ENCODE measurements around the gene HBG2.

Gene HBG2

DNA sequence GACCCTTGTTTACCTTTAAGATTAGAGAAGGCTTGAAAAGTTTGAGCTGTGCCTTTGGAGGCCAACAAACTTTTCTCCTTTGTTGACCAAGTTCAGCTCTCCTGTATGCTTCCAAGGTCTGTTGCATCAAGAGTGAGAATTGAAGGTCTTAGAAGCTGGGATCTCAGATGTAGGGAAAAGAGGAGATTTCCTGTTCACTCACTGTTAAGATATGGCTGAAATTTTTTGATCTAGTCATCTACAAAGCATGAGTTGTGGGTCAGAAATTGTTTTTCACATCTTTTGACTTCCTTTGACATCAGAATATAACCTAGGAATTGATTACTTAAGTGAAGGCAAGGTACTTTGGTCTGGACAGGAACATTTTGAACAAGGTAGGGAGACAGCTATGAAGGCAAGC lies 35.1 kb upstream of the HBG2 start:
- no peak overlapping the region for H3K4me3 ChIP-seq (ENCODE audit: low read depth in 1 of 2, low read length in 2 of 2)
- no peak overlapping the region for H3K27ac ChIP-seq (ENCODE audit: low read length)
- H3K4me1 ChIP-seq (ENCODE audit: control insufficient read depth in 1 of 2, insufficient read depth in 2 of 2, low read length in 2 of 2): no peaks in the 10 kb centered on the region
- no peaks in the 10 kb centered on the region for H3K27me3 ChIP-seq (ENCODE audit: low read depth, low read length)
- H3K9me3 ChIP-seq (ENCODE audit: control insufficient read depth in 1 of 2, low read length in 2 of 2): no peaks in the 10 kb centered on the region
- no peaks in the 10 kb centered on the region for H3K36me3 ChIP-seq (ENCODE audit: control insufficient read depth in 1 of 2, insufficient read depth in 2 of 2, low read length in 2 of 2)

- Histone ChIP-seq H3K4me3 (ENCODE audit: low read depth in 1 of 2, low read length in 2 of 2) (no peak overlapping the region), H3K27ac (ENCODE audit: low read length) (no peak overlapping the region), H3K36me3 (ENCODE audit: control insufficient read depth in 1 of 2, insufficient read depth in 2 of 2, low read length in 2 of 2) (no peaks in the 10 kb centered on the region), H3K4me1 (ENCODE audit: control insufficient read depth in 1 of 2, insufficient read depth in 2 of 2, low read length in 2 of 2) (no peaks in the 10 kb centered on the region), H3K9me3 (ENCODE audit: control insufficient read depth in 1 of 2, low read length in 2 of 2) (no peaks in the 10 kb centered on the region), H3K27me3 (ENCODE audit: low read depth, low read length) (no peaks in the 10 kb centered on the region)
These were observed 34.4 kb upstream of the HBG2 start for GRCh38 chr11:5288906-5289550.

- Histone ChIP-seq H3K36me3 (ENCODE audit: control insufficient read depth in 1 of 2, insufficient read depth in 2 of 2, low read length in 2 of 2) (no peaks in the 10 kb centered on the region), H3K27me3 (ENCODE audit: low read depth, low read length) (no peaks in the 10 kb centered on the region), H3K27ac (ENCODE audit: low read length) (no peak overlapping the region), H3K9me3 (ENCODE audit: control insufficient read depth in 1 of 2, low read length in 2 of 2) (no peaks in the 10 kb centered on the region), H3K4me3 (ENCODE audit: low read depth in 1 of 2, low read length in 2 of 2) (no peak overlapping the region), H3K4me1 (ENCODE audit: control insufficient read depth in 1 of 2, insufficient read depth in 2 of 2, low read length in 2 of 2) (no peaks in the 10 kb centered on the region)
These were observed 33.7 kb upstream of the HBG2 start for GRCh38 chr11:5288108-5288905.

DNA sequence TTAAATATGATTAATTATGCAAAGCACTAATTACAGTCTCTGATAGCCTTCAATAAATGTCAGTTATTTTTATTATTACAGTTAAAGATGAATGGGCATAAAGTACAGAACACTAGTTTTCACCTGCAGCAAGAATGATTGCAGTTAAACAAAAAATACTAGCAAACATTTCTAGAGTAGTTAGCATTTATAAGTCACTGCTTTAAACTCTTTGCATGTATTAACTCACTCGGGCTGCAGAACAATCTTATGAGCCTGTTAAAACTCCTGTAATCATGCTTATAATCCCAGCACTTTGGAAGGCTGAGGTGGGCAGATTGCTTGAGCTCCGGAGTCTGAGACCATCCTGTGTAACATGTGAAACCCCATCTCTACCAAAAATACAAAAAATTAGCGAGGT lies 32.3 kb upstream of the HBG2 start:
- Histone ChIP-seq H3K27ac (ENCODE audit: low read length) (no peak overlapping the region), H3K36me3 (ENCODE audit: control insufficient read depth in 1 of 2, insufficient read depth in 2 of 2, low read length in 2 of 2) (no peaks in the 10 kb centered on the region), H3K9me3 (ENCODE audit: control insufficient read depth in 1 of 2, low read length in 2 of 2) (no peaks in the 10 kb centered on the region), H3K4me3 (ENCODE audit: low read depth in 1 of 2, low read length in 2 of 2) (no peak overlapping the region), H3K27me3 (ENCODE audit: low read depth, low read length) (no peaks in the 10 kb centered on the region), H3K4me1 (ENCODE audit: control insufficient read depth in 1 of 2, insufficient read depth in 2 of 2, low read length in 2 of 2) (no peaks in the 10 kb centered on the region)

DNA sequence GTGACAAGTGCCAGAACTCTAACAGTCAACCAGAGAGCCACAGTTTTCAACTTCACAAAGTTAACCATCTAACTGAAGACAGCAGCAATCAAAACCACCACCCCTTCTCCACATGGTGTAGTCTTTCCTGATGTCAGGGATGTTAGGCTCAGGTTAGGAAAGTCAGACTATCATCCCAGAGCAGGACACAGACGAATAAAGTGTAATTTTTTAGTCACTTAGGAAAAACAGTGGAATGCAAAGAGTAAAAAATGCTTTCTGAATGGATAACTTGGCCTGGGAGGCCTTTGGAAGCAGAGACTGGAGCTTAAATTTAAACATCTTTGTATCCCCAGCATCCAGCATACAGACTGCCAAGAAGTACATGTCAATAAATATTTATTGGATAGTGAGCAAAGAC lies 31.8 kb upstream of the HBG2 start:
- H3K4me1 ChIP-seq (ENCODE audit: control insufficient read depth in 1 of 2, insufficient read depth in 2 of 2, low read length in 2 of 2): no peaks in the 10 kb centered on the region
- H3K27ac ChIP-seq (ENCODE audit: low read length): no peak overlapping the region
- no peaks in the 10 kb centered on the region for H3K9me3 ChIP-seq (ENCODE audit: control insufficient read depth in 1 of 2, low read length in 2 of 2)
- no peaks in the 10 kb centered on the region for H3K36me3 ChIP-seq (ENCODE audit: control insufficient read depth in 1 of 2, insufficient read depth in 2 of 2, low read length in 2 of 2)
- no peaks in the 10 kb centered on the region for H3K27me3 ChIP-seq (ENCODE audit: low read depth, low read length)
- no peak overlapping the region for H3K4me3 ChIP-seq (ENCODE audit: low read depth in 1 of 2, low read length in 2 of 2)

- no peaks in the 10 kb centered on the region for H3K4me1 ChIP-seq (ENCODE audit: control insufficient read depth in 1 of 2, insufficient read depth in 2 of 2, low read length in 2 of 2)
- H3K27me3 ChIP-seq (ENCODE audit: low read depth, low read length): no peaks in the 10 kb centered on the region
- no peaks in the 10 kb centered on the region for H3K36me3 ChIP-seq (ENCODE audit: control insufficient read depth in 1 of 2, insufficient read depth in 2 of 2, low read length in 2 of 2)
- H3K4me3 ChIP-seq (ENCODE audit: low read depth in 1 of 2, low read length in 2 of 2): no peak overlapping the region
- no peaks in the 10 kb centered on the region for H3K9me3 ChIP-seq (ENCODE audit: control insufficient read depth in 1 of 2, low read length in 2 of 2)
- no peak overlapping the region for H3K27ac ChIP-seq (ENCODE audit: low read length)
These were observed 31.2 kb upstream of the HBG2 start for GRCh38 chr11:5285703-5286340.

GRCh38 chr11:5284637-5285036 lies 30.1 kb upstream of the HBG2 start:
- Histone ChIP-seq H3K9me3 (ENCODE audit: control insufficient read depth in 1 of 2, low read length in 2 of 2) (no peaks in the 10 kb centered on the region), H3K27ac (ENCODE audit: low read length) (no peak overlapping the region), H3K4me1 (ENCODE audit: control insufficient read depth in 1 of 2, insufficient read depth in 2 of 2, low read length in 2 of 2) (no peaks in the 10 kb centered on the region), H3K4me3 (ENCODE audit: low read depth in 1 of 2, low read length in 2 of 2) (no peak overlapping the region), H3K36me3 (ENCODE audit: control insufficient read depth in 1 of 2, insufficient read depth in 2 of 2, low read length in 2 of 2) (no peaks in the 10 kb centered on the region), H3K27me3 (ENCODE audit: low read depth, low read length) (no peaks in the 10 kb centered on the region)

- Histone ChIP-seq H3K36me3 (ENCODE audit: control insufficient read depth in 1 of 2, insufficient read depth in 2 of 2, low read length in 2 of 2) (no peaks in the 10 kb centered on the region), H3K4me1 (ENCODE audit: control insufficient read depth in 1 of 2, insufficient read depth in 2 of 2, low read length in 2 of 2) (no peaks in the 10 kb centered on the region), H3K9me3 (ENCODE audit: control insufficient read depth in 1 of 2, low read length in 2 of 2) (no peaks in the 10 kb centered on the region)
These were observed 29.3 kb upstream of the HBG2 start for GRCh38 chr11:5283882-5284281.

DNA sequence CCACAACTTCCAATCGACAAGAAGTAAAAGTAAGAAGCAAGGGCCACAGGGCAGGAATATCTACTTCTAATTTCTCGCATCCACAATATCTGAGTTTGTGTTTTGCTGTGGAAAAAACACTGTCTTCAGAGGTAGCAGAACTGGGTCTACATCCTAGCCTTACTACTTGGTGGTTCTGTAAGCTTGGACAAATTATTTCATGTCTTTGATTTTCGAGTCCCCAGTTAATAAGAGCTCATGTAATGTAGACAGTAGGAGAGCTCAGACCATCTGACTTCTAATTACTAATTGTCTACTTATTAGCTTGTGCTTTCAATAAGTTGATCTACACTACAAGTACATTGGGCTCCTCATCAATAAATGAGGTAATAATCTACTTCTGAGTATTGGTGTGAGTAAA lies 28.5 kb upstream of the HBG2 start:
- no peaks in the 10 kb centered on the region for H3K27me3 ChIP-seq (ENCODE audit: low read depth, low read length)
- no peak overlapping the region for H3K27ac ChIP-seq (ENCODE audit: low read length)
- H3K9me3 ChIP-seq (ENCODE audit: control insufficient read depth in 1 of 2, low read length in 2 of 2): no peaks in the 10 kb centered on the region
- H3K4me1 ChIP-seq (ENCODE audit: control insufficient read depth in 1 of 2, insufficient read depth in 2 of 2, low read length in 2 of 2): no peaks in the 10 kb centered on the region
- no peak overlapping the region for H3K4me3 ChIP-seq (ENCODE audit: low read depth in 1 of 2, low read length in 2 of 2)
- H3K36me3 ChIP-seq (ENCODE audit: control insufficient read depth in 1 of 2, insufficient read depth in 2 of 2, low read length in 2 of 2): no peaks in the 10 kb centered on the region

More at GRCh38 chr11:5283882-5284281, 29.3 kb upstream of the HBG2 start:
- no peak overlapping the region for H3K4me3 ChIP-seq (ENCODE audit: low read depth in 1 of 2, low read length in 2 of 2)
- H3K27ac ChIP-seq (ENCODE audit: low read length): no peak overlapping the region
- H3K27me3 ChIP-seq (ENCODE audit: low read depth, low read length): no peaks in the 10 kb centered on the region

DNA sequence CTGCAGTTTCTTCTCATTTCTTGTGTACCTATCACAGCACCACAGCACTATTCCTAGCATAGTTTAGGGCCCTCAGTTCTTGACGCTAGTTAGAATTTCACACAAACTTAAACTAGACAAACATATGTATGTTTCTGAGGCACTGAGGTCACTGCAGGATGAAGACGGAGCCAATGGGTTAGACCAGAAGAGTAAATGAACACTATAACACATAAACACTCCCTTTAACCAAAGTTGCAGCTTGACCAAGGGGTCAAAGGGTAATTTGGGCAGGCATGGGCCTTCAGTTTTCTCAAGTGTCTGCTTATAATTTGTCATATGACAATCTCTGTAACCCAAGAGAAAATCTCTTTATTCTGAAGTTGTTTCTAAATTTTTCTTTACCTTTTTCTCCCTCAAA lies 28.0 kb upstream of the HBG2 start:
- no peaks in the 10 kb centered on the region for H3K4me1 ChIP-seq (ENCODE audit: control insufficient read depth in 1 of 2, insufficient read depth in 2 of 2, low read length in 2 of 2)
- no peaks in the 10 kb centered on the region for H3K27me3 ChIP-seq (ENCODE audit: low read depth, low read length)
- H3K4me3 ChIP-seq (ENCODE audit: low read depth in 1 of 2, low read length in 2 of 2): no peak overlapping the region
- H3K9me3 ChIP-seq (ENCODE audit: control insufficient read depth in 1 of 2, low read length in 2 of 2): no peaks in the 10 kb centered on the region
- no peak overlapping the region for H3K27ac ChIP-seq (ENCODE audit: low read length)
- H3K36me3 ChIP-seq (ENCODE audit: control insufficient read depth in 1 of 2, insufficient read depth in 2 of 2, low read length in 2 of 2): no peaks in the 10 kb centered on the region

DNA sequence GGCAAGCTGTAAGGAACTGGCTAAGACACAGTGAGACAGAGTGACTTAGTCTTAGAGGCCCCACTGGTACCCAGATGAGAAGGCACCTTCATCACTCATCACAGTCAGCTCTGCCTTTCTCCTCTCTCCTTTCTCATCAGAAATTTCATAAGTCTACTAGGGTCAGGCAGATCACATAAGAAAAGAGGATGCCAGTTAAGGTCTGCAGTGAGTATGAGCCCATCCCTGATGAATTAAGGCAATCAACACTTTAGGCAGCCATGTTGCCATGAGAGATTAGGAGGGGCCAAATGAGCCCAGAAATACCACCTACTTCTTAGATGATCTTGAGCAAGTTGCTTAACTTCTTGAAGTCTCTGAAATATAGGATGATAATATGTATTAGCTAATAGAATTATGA lies 27.0 kb upstream of the HBG2 start:
- Histone ChIP-seq H3K4me3 (ENCODE audit: low read depth in 1 of 2, low read length in 2 of 2) (no peak overlapping the region), H3K27ac (ENCODE audit: low read length) (no peak overlapping the region), H3K27me3 (ENCODE audit: low read depth, low read length) (no peaks in the 10 kb centered on the region), H3K9me3 (ENCODE audit: control insufficient read depth in 1 of 2, low read length in 2 of 2) (no peaks in the 10 kb centered on the region), H3K4me1 (ENCODE audit: control insufficient read depth in 1 of 2, insufficient read depth in 2 of 2, low read length in 2 of 2) (no peaks in the 10 kb centered on the region), H3K36me3 (ENCODE audit: control insufficient read depth in 1 of 2, insufficient read depth in 2 of 2, low read length in 2 of 2) (no peaks in the 10 kb centered on the region)

Measured in muscle layer of duodenum (tissue), 2 donors.